GM12878 (cell line): Measurements from ENCODE around the gene SGF29.

Experiments
- CREB1 ChIP-seq: IDR thresholded peaks from 2 replicates; pipeline ENCODE4 v1.6.1; 2012; ENCODE audit warnings: low read depth, mild to moderate bottlenecking, inconsistent platforms
- CTCF ChIP-seq, 3 experiments: IDR thresholded peaks in 2 of 3; conservative IDR thresholded peaks in 1 of 3; 2 replicates each; pipeline ENCODE4 v1.5.1; 2011; ENCODE audit warnings: low read depth in 3 of 3, low read length in 3 of 3, mild to moderate bottlenecking in 3 of 3, control low read depth in 2 of 3, moderate library complexity in 2 of 3, inconsistent platforms in 1 of 3, mixed read lengths in 1 of 3; ENCODE audit not compliant: control insufficient read depth in 2 of 3, insufficient read depth in 1 of 3; ENCODE audit errors: extremely low read depth in 1 of 3
- ELK1 ChIP-seq: IDR thresholded peaks from 2 replicates; pipeline ENCODE4 v1.6.1; 2012; ENCODE audit warnings: low read depth, low read length, improper control_type of control experiment
- EP300 ChIP-seq, 2 experiments: fragments of 150-350 bp in 1 of 2; IDR thresholded peaks; 2 replicates each; pipeline ENCODE4 v1.6.1; 2011 to 2012; ENCODE audit warnings: low read depth in 2 of 2, low read length in 2 of 2, borderline replicate concordance in 1 of 2, improper control_type of control experiment in 1 of 2, inconsistent platforms in 1 of 2; ENCODE audit not compliant: control insufficient read depth in 1 of 2
- EZH2 ChIP-seq: IDR thresholded peaks from 2 replicates; pipeline ENCODE4 v1.6.1; 2012; ENCODE audit warnings: low read depth, mild to moderate bottlenecking, control low read depth, inconsistent platforms, low read length, borderline replicate concordance; ENCODE audit not compliant: control insufficient read depth
- MYC ChIP-seq: IDR thresholded peaks from 2 replicates; pipeline ENCODE4 v1.6.1; 2011; ENCODE audit warnings: mild to moderate bottlenecking, low read length, moderate library complexity, inconsistent platforms; ENCODE audit not compliant: insufficient read depth, insufficient replicate concordance, insufficient read length, severe bottlenecking
- NFXL1 ChIP-seq: fragments of 450-650 bp; IDR thresholded peaks from 2 replicates; pipeline ENCODE4 v1.6.1; 2017; ENCODE audit warnings: antibody characterized with exemption, mild to moderate bottlenecking, borderline replicate concordance
- PAX8 ChIP-seq: fragments of 450-650 bp; IDR thresholded peaks from 2 replicates; pipeline ENCODE4 v1.6.1; 2017; ENCODE audit warnings: mild to moderate bottlenecking, moderate library complexity
- POLR2AphosphoS5 ChIP-seq: IDR thresholded peaks from 2 replicates; pipeline ENCODE4 v1.6.1; 2011; ENCODE audit warnings: mild to moderate bottlenecking, low read length, inconsistent platforms
- SIN3A ChIP-seq: IDR thresholded peaks from 2 replicates; pipeline ENCODE4 v1.6.1; 2012; ENCODE audit warnings: low read depth, low read length, improper control_type of control experiment
- SRF ChIP-seq, 2 experiments: IDR thresholded peaks; 2 replicates each; pipeline ENCODE4 v1.6.1; 2011; ENCODE audit warnings: low read depth in 2 of 2, low read length in 2 of 2, mild to moderate bottlenecking in 1 of 2, moderate library complexity in 1 of 2
- SUZ12 ChIP-seq: fragments of 200-600 bp; sonication (generic); IDR thresholded peaks from one replicate; pipeline ENCODE4 v1.6.1; 2018; ENCODE audit warnings: antibody characterized with exemption, mild to moderate bottlenecking; ENCODE audit not compliant: unreplicated experiment
- TAF1 ChIP-seq: IDR thresholded peaks from 2 replicates; pipeline ENCODE4 v1.6.1; 2011; ENCODE audit warnings: mild to moderate bottlenecking, low read depth, low read length, borderline replicate concordance
- ZNF217 ChIP-seq: fragments of 450-650 bp; IDR thresholded peaks from 2 replicates; pipeline ENCODE4 v1.6.1; 2017; ENCODE audit warnings: antibody characterized with exemption, mild to moderate bottlenecking

GRCh38 chr16:28526201-28527099, 27.3 kb upstream of the SGF29 start:
- TF ChIP-seq TAF1 (no peak), SIN3A (no peak), EZH2 (no peak), CTCF (IDR thresholded peaks at IDR 0.05 in 2 of 3, conservative IDR thresholded peaks at IDR 0.05 in 1 of 3; ENCODE audit: control insufficient read depth in 2 of 3, extremely low read depth in 1 of 3, insufficient read depth in 1 of 3, low read depth in 3 of 3, low read length in 3 of 3) (no peak), MYC (no peak), SRF (IDR thresholded peaks at IDR 0.05; ENCODE audit: low read depth in 2 of 2, low read length in 2 of 2) (no peak), EP300 (IDR thresholded peaks at IDR 0.05; ENCODE audit: borderline replicate concordance in 1 of 2, control insufficient read depth in 1 of 2, low read depth in 2 of 2, low read length in 2 of 2) (no peak), ELK1 (no peak), SUZ12 (no peak), NFXL1 (no peak), ZNF217 (no peak), PAX8 (no peak), POLR2AphosphoS5 (no peak), CREB1 (no peak)
